Activated CD4-positive, alpha-beta T cell treated with anti-CD3 and anti-CD28 coated beads, Interleukin-2, amount 10 ng/mL, durations not matched to agents 24 days and 14 days (primary cell): ENCODE data around the gene FRS3. TPM values are rescaled to one million over a fixed set of nuclear protein-coding genes. Genes with fewer than 3 reads are reported as not detected.

Experiments used
- DNase-seq: peaks from one replicate; pipeline ENCODE4 v3.0.0; 2022
- H3K27ac Mint-ChIP-seq: one replicate; pipeline ENCODE4 v1.8.0; 2022; ENCODE audit warnings: mild to moderate bottlenecking, mixed read lengths
- H3K27me3 Mint-ChIP-seq: one replicate; pipeline ENCODE4 v1.8.0; 2022; ENCODE audit warnings: mixed read lengths
- H3K36me3 Mint-ChIP-seq: one replicate; pipeline ENCODE4 v1.8.0; 2022; ENCODE audit warnings: low read depth, mild to moderate bottlenecking, mixed read lengths
- H3K4me1 Mint-ChIP-seq: one replicate; pipeline ENCODE4 v1.8.0; 2021; ENCODE audit warnings: mixed read lengths
- H3K4me3 Mint-ChIP-seq: one replicate; pipeline ENCODE4 v1.8.0; 2022; ENCODE audit warnings: mild to moderate bottlenecking, moderate library complexity, mixed read lengths
- H3K9me3 Mint-ChIP-seq: one replicate; pipeline ENCODE4 v1.8.0; 2021; ENCODE audit warnings: mixed read lengths
- intact Hi-C: fragments of 100-400 bp; cut with micrococcal nuclease; formaldehyde crosslinking; loops from one replicate; pipeline ENCODE4 v1.15.1; 2023
- total RNA-seq: library from RNA; stranded (reverse); gene quantifications from 2 replicates; pipeline ENCODE4 v1.2.3, GENCODE V29; 2022

The FRS3 gene
- total RNA-seq, 1 donor from 2014 or later: 6.8 TPM

DNA sequence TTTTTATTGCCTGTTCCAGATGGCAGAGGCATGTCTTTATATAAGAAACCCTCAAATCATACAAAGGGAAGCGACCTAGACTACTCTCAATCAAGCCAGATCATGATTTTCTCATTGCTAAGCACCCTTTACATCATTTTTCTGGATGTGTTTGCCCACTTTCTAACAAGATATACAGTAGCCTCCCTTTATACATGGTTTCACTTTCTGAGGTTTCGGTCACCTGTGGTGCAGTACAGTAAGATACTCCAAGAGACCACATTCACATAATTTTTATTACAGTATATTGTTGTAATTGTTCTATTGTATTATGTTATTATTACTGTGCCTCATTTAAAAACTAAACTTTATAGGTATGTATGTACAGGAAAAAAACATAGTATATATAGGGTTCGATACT, 31.4 kb upstream of the FRS3 start:
- intact Hi-C loops: no loop called here
- H3K4me1 Mint-ChIP-seq: no peaks in the 10 kb centered on the region
- H3K36me3 Mint-ChIP-seq: no peaks in the 10 kb centered on the region
- no peaks in the 10 kb centered on the region for H3K9me3 Mint-ChIP-seq
- DNase-seq: no peak
- no peak overlapping the region for H3K27ac Mint-ChIP-seq
- H3K4me3 Mint-ChIP-seq: no peak overlapping the region
- no peaks in the 10 kb centered on the region for H3K27me3 Mint-ChIP-seq

GRCh38 chr6:41805830-41806774, 26.4 kb upstream of the FRS3 start:
- no peak overlapping the region for H3K27ac Mint-ChIP-seq
- H3K27me3 Mint-ChIP-seq: no peaks in the 10 kb centered on the region
- H3K36me3 Mint-ChIP-seq: no peaks in the 10 kb centered on the region
- peaks cover 1% of the 10 kb centered on the region for H3K4me1 Mint-ChIP-seq
- H3K4me3 Mint-ChIP-seq: no peak overlapping the region
- H3K9me3 Mint-ChIP-seq: no peaks in the 10 kb centered on the region
- intact Hi-C loops: loop anchor here (10.0 kb wide), 1 partner anchor 69 kb away; no protein-coding TSS in a partner anchor
- DNase-seq: no peak

GRCh38 chr6:41801380-41801779, 21.7 kb upstream of the FRS3 start:
- intact Hi-C loops: loop anchor here (10.0 kb wide), 1 partner anchor 73 kb away; no protein-coding TSS in a partner anchor

GRCh38 chr6:41799559-41799911, 19.8 kb upstream of the FRS3 start:
- peaks cover 4% of the 10 kb centered on the region for H3K4me1 Mint-ChIP-seq
- H3K4me3 Mint-ChIP-seq: no peak overlapping the region
- intact Hi-C loops: no loop called here
- no peak overlapping the region for H3K27ac Mint-ChIP-seq
- H3K9me3 Mint-ChIP-seq: no peaks in the 10 kb centered on the region
- no peaks in the 10 kb centered on the region for H3K27me3 Mint-ChIP-seq
- no peak for DNase-seq
- H3K36me3 Mint-ChIP-seq: peaks cover 3% of the 10 kb centered on the region

More at GRCh38 chr6:41801380-41801779, 21.7 kb upstream of the FRS3 start:
- Mint-ChIP-seq H3K9me3 (no peaks in the 10 kb centered on the region), H3K4me3 (no peak overlapping the region), H3K27ac (no peak overlapping the region), H3K4me1 (peaks cover 4% of the 10 kb centered on the region), H3K36me3 (peaks cover 2% of the 10 kb centered on the region), H3K27me3 (no peaks in the 10 kb centered on the region)
- DNase-seq: no peak

GRCh38 chr6:41798901-41799558, 19.3 kb upstream of the FRS3 start:
- intact Hi-C loops: no loop called here
- no peak overlapping the region for H3K4me3 Mint-ChIP-seq
- no peaks in the 10 kb centered on the region for H3K9me3 Mint-ChIP-seq
- DNase-seq: no peak
- H3K27me3 Mint-ChIP-seq: no peaks in the 10 kb centered on the region
- H3K36me3 Mint-ChIP-seq: peaks cover 3% of the 10 kb centered on the region
- H3K27ac Mint-ChIP-seq: no peak overlapping the region
- peaks cover 4% of the 10 kb centered on the region for H3K4me1 Mint-ChIP-seq

DNA sequence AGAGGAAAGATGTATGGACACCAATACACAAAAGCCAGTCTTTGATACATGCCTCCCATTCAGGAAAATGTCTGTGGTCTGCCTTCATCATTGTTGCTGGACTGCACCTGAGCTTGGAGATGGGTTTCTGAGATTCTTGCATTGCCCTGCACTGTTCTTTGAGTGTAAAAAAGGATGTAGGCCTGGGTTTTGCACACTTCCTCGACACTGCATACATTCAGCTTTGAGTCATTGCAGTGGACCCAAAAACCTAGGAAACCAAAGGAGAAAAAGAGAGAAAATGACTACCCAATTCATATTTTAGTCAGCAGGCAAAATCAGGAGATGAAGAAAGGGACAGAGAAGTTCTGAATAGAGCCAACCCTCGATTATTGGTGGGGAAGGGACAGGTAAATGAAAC, 16.8 kb upstream of the FRS3 start:
- H3K36me3 Mint-ChIP-seq: peaks cover 15% of the 10 kb centered on the region
- no peak overlapping the region for H3K4me3 Mint-ChIP-seq
- H3K4me1 Mint-ChIP-seq: peaks cover 2% of the 10 kb centered on the region

GRCh38 chr6:41791984-41792383, 12.3 kb upstream of the FRS3 start:
- no peak for DNase-seq
- Mint-ChIP-seq H3K9me3 (no peaks in the 10 kb centered on the region), H3K4me3 (no peak overlapping the region), H3K36me3 (peaks cover 39% of the 10 kb centered on the region), H3K27me3 (no peaks in the 10 kb centered on the region), H3K4me1 (peaks cover 8% of the 10 kb centered on the region), H3K27ac (no peak overlapping the region)
- intact Hi-C loops: no loop called here

More for the DNA sequence above, 16.8 kb upstream of the FRS3 start:
- intact Hi-C loops: no loop called here
- no peak for DNase-seq
- no peaks in the 10 kb centered on the region for H3K9me3 Mint-ChIP-seq
- H3K27ac Mint-ChIP-seq: no peak overlapping the region
- H3K27me3 Mint-ChIP-seq: no peaks in the 10 kb centered on the region

GRCh38 chr6:41791305-41791704, 11.6 kb upstream of the FRS3 start:
- no peak overlapping the region for H3K4me3 Mint-ChIP-seq
- H3K27me3 Mint-ChIP-seq: no peaks in the 10 kb centered on the region

GRCh38 chr6:41790045-41790444, 10.3 kb upstream of the FRS3 start:
- H3K4me1 Mint-ChIP-seq: peaks cover 8% of the 10 kb centered on the region
- H3K27ac Mint-ChIP-seq: no peak overlapping the region
- H3K4me3 Mint-ChIP-seq: no peak overlapping the region
- no peaks in the 10 kb centered on the region for H3K9me3 Mint-ChIP-seq
- intact Hi-C loops: no loop called here
- DNase-seq: no peak
- peaks cover under 1% of the 10 kb centered on the region for H3K27me3 Mint-ChIP-seq
- H3K36me3 Mint-ChIP-seq: peaks cover 36% of the 10 kb centered on the region

More at GRCh38 chr6:41791305-41791704, 11.6 kb upstream of the FRS3 start:
- no peak for DNase-seq
- Mint-ChIP-seq H3K9me3 (no peaks in the 10 kb centered on the region), H3K36me3 (peaks cover 36% of the 10 kb centered on the region), H3K27ac (no peak overlapping the region), H3K4me1 (peaks cover 6% of the 10 kb centered on the region)
- intact Hi-C loops: no loop called here

DNA sequence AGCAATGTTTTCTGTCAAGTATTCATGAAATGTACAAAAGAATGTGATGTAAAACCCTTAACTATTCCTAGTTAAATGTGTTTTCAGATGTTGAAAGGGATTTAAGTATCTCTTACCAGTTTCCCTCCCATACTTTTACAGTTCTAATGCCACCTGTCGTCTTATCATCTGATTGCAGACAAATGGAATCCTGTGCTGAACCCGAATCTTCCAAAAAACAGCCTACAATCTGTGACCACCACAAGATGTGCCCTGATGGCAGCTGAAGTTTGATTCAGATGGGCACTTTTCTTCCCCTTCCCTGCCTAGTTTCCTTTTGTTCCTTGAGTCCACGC, 9.7 kb upstream of the FRS3 start:
- H3K4me1 Mint-ChIP-seq: peaks cover 11% of the 10 kb centered on the region

GRCh38 chr6:41787219-41787917, 7.7 kb upstream of the FRS3 start, which contains the start of gene TOMM6:
Gene TOMM6 (plus strand): TSS chr6:41787694. CDS start chr6:41787698, 4 bp downstream.
- Mint-ChIP-seq H3K9me3 (no peaks in the 10 kb centered on the region), H3K27me3 (peaks cover 12% of the 10 kb centered on the region), H3K36me3 (peaks cover 30% of the 10 kb centered on the region), H3K27ac (peak within 1 kb of the TSS; percentile 98), H3K4me1 (peaks cover 12% of the 10 kb centered on the region), H3K4me3 (peak within 1 kb of the TSS; percentile 95)
- DNase-seq: peak; percentile 99
- intact Hi-C loops: loop anchor here (1.0 to 5.0 kb wide), 10 partner anchors 8 to 1092 kb away; partner anchors contain the start of genes BYSL, FRS3, MED20 and MRPS10

More for the DNA sequence above, 9.7 kb upstream of the FRS3 start:
- intact Hi-C loops: loop anchor here (5.0 kb wide), 3 partner anchors 148 to 717 kb away; partner anchors contain the start of genes MRPS10, NFYA and OARD1
- H3K36me3 Mint-ChIP-seq: peaks cover 36% of the 10 kb centered on the region
- H3K4me3 Mint-ChIP-seq: peak overlapping the region; percentile 95
- no peak for DNase-seq
- peaks cover 6% of the 10 kb centered on the region for H3K27me3 Mint-ChIP-seq
- H3K27ac Mint-ChIP-seq: peak overlapping the region; percentile 56
- H3K9me3 Mint-ChIP-seq: no peaks in the 10 kb centered on the region

GRCh38 chr6:41786451-41787218, 6.9 kb upstream of the FRS3 start:
- H3K27ac Mint-ChIP-seq: peak overlapping the region; percentile 98
- H3K4me3 Mint-ChIP-seq: peak overlapping the region; percentile 95
- peaks cover 14% of the 10 kb centered on the region for H3K27me3 Mint-ChIP-seq
- H3K4me1 Mint-ChIP-seq: peaks cover 12% of the 10 kb centered on the region
- H3K36me3 Mint-ChIP-seq: peaks cover 25% of the 10 kb centered on the region
- peak; percentile 98 for DNase-seq
- no peaks in the 10 kb centered on the region for H3K9me3 Mint-ChIP-seq
- intact Hi-C loops: loop anchor here (1.0 to 5.0 kb wide), 10 partner anchors 7 to 1093 kb away; partner anchors contain the start of genes BYSL, FRS3, MED20 and MRPS10
